ENCODE measurements around the gene STAB2. TPM values are rescaled to one million over a fixed set of nuclear protein-coding genes. Genes with fewer than 3 reads are reported as not detected.

Gene STAB2
- total RNA-seq, 3 donors from 2014 or later, result 0.85 to 1.5 (median 0.98) TPM

- intact Hi-C loops (cut with DNase I, micrococcal nuclease), result no loop called here
- ATAC-seq (no peak), DNase-seq (no peak)
- Histone ChIP-seq H3K4me3 (no peak overlapping the region), H3K9me3 (no peaks in the 10 kb centered on the region), H3K36me3 (ENCODE audit: low read depth) (no peaks in the 10 kb centered on the region), H3K4me1 (ENCODE audit: low read depth) (no peaks in the 10 kb centered on the region)
- TF ChIP-seq CTCF (IDR thresholded peaks at IDR 0.05), result no peak
Observed at GRCh38 chr12:103690426-103690825, 103.4 kb downstream of the STAB2 start.

DNA sequence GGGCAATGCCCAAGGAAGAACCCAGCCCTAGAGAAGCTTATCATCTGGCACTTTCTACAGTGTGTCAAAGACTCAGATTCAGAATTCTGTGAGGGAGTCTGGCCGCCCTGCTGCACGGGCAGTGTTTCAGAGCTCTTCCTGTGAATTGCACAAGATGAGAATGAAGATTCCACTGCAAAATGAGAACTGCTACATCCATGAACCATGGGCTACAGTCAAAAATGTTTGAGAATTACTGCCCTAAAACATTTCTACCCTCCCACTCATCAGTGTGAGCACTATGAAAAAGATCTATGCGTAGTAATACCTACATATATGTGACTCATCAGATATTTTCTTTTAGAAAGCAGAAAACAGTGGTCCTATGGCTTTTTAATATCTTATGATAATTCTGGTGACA lies 104.0 kb downstream of the STAB2 start:
- no peaks in the 10 kb centered on the region for H3K4me1 ChIP-seq (ENCODE audit: low read depth)
- H3K4me3 ChIP-seq, result no peak overlapping the region
- intact Hi-C loops (cut with DNase I, micrococcal nuclease), result no loop called here
- DNase-seq, result no peak
- no peak for ATAC-seq
- no peaks in the 10 kb centered on the region for H3K9me3 ChIP-seq
- TF ChIP-seq CTCF (IDR thresholded peaks at IDR 0.05), result no peak
- no peaks in the 10 kb centered on the region for H3K36me3 ChIP-seq (ENCODE audit: low read depth)

- DNase-seq, result no peak
- Histone ChIP-seq H3K4me3 (no peak overlapping the region), H3K9me3 (no peaks in the 10 kb centered on the region), H3K36me3 (ENCODE audit: low read depth) (no peaks in the 10 kb centered on the region), H3K4me1 (ENCODE audit: low read depth) (no peaks in the 10 kb centered on the region)
- ATAC-seq, result no peak
- TF ChIP-seq CTCF (IDR thresholded peaks at IDR 0.05), result no peak
- intact Hi-C loops (cut with DNase I, micrococcal nuclease), result no loop called here
Observed at GRCh38 chr12:103696101-103696500, 109.0 kb downstream of the STAB2 start.

GRCh38 chr12:103697971-103698751 lies 111.1 kb downstream of the STAB2 start:
- H3K4me3 ChIP-seq, result no peak overlapping the region
- H3K9me3 ChIP-seq, result no peaks in the 10 kb centered on the region
- no peak for DNase-seq
- peak; percentile 19 for ATAC-seq
- H3K4me1 ChIP-seq (ENCODE audit: low read depth), result no peaks in the 10 kb centered on the region
- no peak for TF ChIP-seq CTCF (IDR thresholded peaks at IDR 0.05)
- H3K36me3 ChIP-seq (ENCODE audit: low read depth), result no peaks in the 10 kb centered on the region
- intact Hi-C loops (cut with DNase I, micrococcal nuclease), result no loop called here

DNA sequence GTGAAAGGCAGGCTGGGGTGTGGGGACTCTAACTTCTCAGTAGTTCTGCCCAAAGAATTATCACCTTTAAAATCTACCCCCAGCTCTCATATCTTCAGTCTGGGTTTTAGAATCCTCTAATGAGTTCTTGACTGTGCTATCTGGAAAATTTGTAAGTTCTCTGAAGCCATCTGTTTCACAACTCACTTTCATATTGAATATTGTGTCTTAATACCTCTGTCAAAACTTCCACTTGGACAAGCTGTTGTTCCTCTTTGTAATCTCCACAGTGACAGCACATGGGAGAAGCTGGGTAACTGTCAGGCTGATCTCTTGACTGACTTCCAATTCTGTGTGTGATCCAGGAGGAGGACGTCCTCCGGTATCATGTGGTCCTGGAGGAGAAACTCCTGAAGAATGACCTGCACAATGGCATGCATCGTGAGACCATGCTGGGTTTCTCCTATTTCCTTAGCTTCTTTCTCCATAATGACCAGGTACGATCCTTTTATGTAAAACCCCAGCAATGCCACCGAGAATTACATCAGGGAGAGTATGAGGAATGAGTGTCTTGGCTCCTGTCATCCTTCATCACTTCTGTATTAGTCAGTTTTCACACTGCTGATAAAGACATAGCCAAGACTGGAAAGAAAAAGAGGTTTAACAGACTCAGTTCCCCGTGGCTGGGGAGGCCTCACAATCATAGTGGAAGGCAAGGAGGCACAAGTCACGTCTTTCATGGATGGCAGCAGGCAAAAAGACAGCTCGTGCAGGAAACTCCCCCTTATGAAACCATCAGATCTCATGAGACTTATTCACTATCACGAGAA lies 111.9 kb downstream of the STAB2 start:
- ATAC-seq (peak; percentile 24), DNase-seq (no peak)
- TF ChIP-seq CTCF (IDR thresholded peaks at IDR 0.05), result no peak
- H3K4me1 ChIP-seq (ENCODE audit: low read depth), result no peaks in the 10 kb centered on the region
- no peaks in the 10 kb centered on the region for H3K36me3 ChIP-seq (ENCODE audit: low read depth)
- intact Hi-C loops (cut with DNase I, micrococcal nuclease), result no loop called here
- H3K4me3 ChIP-seq, result no peak overlapping the region
- H3K9me3 ChIP-seq, result no peaks in the 10 kb centered on the region

Measured in mucosa of descending colon (tissue), 3 donors.